GM04504 (cell line): ENCODE measurements around the gene CDKN2A.
A peak's percentile ranks its signal among the peaks of the same experiment; 100 is the strongest.

Experiments
- DNase-seq: peaks from one replicate; pipeline ENCODE4 v3.0.0-alpha.2; 2012; ENCODE audit warnings: low read depth

CDKN2A gene

DNA sequence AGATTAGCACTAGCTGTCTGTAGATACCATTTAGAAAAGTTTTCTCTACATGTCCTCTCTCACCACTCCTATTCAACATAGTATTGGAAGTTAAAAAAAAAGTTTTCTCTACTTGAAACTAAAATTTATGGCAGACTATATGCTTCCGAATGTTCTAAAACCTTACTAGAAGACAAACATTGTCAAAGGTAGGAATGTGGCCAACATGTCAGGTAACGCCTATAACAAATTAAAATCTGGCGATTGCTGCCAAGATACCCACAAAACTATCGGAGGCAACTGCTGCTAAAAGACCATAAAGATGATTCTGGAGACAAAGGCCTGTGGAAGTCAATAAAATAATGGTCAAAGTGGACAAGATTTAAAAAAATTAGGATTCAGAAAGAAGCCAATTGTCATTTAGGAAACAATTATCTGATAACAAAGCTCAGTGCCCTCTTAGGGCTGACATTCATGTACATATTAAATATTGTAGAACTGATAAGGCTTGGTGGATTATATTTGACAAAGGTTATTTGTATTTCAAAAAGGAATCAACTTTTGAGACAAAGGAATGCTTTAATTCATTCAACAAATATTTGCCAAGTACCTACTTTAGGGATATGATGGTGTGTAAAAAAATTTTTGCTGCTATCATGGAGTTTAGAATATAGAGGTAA lies 52.7 kb downstream of the CDKN2A start:
- no peak for DNase-seq

DNA sequence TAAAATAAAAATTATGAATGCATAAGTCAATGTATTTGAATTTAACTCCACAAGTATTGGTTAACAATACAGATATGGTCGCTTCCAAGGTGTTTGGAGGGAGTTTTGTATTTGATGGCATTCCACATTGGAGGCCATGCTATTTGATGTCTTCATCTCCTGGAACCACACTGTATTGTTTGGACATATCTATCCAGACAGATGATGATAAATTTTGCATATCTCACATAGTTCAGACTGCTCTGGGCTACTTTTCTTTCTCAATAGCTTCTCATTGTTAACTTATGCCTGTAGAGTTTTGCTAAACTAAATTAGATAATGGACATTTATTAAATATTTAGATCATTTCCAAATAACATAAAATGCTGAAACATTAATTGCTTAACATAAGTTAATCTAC lies 58.0 kb downstream of the CDKN2A start:
- DNase-seq: no peak

DNA sequence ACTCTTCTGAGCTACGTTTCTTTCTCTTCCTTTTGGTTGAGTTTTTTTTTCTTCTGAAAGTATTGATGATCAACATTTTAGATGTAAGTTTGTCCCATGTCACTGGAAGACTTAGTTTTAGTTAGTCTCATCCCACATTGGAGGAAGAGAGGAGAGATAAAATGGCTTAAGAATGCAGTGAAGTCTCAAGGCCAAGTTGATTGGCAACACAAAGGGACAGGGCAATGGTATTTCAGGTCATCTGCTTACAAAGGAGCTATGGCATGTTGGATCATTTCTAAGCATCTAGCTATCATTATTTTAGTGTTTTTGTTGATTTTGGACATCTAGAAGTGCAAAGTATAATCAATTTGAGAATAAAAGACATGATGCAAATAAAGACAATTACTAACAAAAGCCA lies 58.6 kb downstream of the CDKN2A start:
- no peak for DNase-seq

DNA sequence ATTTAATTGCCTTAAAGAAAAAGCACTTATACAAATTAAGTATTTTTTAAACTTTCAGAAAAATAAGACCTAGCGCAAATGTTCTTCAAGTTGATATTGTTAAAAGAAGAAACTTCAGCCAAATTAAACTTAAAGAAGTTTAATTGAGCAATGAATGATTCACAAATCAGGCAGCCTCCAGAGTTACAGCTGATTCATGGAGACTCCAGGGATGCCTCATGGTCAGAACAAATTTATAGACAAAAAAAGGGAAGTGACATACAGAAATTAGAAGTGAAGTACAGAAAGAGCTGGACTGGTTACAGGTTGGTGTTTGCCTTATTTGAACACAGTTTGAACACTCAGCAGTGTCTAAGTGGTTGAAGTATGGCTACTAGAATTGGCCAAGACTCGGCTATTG lies 60.3 kb downstream of the CDKN2A start:
- peak; percentile 3 for DNase-seq

DNA sequence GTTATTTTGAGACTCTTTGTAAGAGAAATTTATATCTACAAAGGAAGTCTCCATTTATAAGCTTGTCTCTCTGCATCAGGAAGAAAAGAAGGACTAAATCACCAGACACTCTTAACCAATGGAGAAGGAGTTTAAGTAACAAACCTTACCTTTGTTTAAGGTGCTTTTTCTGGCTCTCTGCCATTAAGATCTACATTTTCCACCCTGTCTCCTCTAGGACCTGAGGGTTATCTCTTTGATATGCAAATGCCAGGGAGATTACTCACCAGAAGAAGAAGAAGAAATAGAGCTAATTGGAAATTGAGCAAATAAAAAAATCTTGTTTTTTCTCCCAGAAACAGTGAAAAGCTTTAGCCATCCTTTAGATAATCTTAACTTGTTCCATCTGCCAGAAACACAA lies 60.9 kb downstream of the CDKN2A start:
- DNase-seq: no peak

DNA sequence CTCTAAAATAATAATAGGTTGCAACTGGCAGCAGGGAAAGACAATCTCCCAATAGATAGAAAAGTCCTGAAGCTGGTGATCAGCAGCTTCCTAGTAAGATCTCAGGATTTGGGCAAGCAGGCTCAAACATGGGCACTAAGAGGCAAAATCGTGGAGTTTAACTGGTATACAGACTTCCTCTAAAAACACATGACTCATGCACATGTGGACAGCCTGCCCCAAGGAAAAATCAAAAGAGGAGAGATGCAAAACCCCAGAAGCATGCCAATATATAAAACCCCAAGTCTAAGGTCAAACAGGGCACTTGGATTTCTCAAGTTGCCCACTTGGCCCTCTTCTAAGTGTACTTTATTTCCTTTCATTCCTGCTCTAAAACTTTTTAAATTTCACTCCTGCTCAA lies 62.8 kb downstream of the CDKN2A start:
- no peak for DNase-seq

DNA sequence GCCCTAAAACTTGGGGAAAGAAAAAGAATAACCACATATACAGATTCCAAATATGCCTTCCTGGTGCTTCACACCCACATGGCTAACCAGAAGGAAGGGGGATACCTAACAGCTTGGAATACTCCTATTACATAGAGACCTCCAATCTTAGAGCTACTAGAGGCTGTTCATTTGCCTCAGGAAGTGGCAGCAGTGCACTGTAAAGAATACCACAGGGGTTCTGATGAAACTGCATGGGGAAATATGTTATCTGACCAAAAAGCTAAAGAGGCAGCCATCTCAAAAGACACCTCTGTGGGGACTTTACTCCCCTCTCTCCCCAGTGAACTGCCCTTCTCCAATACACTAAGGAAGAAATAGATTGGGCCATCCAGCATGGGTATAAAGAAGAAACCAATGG lies 66.4 kb downstream of the CDKN2A start:
- no peak for DNase-seq

DNA sequence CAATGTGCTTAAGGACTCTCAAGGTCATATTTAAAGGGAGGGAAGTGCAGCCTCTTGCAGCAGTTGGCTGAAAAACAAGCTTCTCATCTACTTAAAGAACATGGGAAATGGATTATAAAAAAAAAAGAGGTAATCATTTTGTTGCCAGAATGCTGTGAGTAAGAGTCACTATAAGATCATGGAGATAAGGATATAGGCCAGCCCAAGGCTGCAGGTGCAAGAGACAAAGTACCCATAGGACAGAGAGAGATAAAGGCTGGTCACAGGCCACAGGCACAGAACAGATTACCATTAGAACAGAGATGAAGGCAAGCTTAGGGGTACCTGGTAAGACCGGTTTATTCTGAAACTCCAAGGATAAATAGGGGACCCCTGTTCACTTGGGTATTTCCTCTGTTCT lies 70.5 kb downstream of the CDKN2A start:
- DNase-seq: no peak

DNA sequence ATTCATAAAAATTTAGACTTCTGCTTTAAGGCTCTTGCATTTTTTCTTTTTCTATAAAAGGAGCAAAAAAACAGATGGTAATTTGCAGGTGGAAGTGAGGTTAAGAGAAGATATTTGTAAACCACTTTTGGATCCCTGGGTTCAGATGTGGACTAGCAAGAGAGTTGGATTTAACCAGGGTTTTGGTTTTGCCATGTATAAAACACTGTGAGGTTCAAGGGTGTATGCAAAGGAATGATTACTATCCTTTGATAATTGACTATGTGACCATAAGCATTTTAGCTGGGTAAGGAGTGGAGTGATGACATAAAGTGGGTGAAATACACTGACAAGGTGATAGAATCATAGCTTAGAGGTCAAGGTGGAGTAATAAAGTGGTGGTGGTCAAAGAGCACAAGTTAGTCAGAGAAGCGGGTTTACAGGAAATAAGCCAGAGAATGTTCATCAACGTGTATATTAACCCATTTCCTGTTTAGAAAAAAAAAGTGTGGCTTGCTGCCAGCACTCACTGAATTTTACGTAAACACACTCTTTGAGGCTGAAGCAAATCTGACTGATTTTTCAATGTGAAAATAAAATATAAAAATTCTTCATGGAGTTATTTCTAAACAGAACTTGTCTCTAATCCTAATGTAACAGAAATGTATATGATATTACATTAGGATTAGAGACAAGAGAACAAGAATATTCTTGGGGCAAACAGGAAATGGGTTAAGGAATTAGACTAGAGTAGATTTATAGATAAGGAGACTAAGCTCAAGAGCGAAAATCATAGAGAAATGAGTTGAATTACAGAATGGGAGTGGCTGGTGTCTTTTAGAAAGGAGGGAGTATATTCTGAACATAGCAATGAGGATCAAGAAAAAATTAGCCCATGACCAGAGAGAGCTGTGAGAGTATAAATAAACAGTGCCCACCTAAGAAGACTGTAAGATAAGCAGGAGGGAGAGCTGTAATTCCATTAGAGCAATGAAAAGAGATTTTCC lies 74.5 kb downstream of the CDKN2A start:
- peak; percentile 37 for DNase-seq
